ENCODE measurements around the gene CD2AP. TPM values are rescaled to one million over a fixed set of nuclear protein-coding genes. Genes with fewer than 3 reads are reported as not detected.

CD2AP gene
- total RNA-seq, 1 donor from 2014 or later: 12.5 TPM

- Mint-ChIP-seq H3K4me3 (no peak overlapping the region), H3K27me3 (ENCODE audit: low read depth) (no peaks in the 10 kb centered on the region), H3K9me3 (peaks cover under 1% of the 10 kb centered on the region), H3K27ac (ENCODE audit: unreplicated experiment) (no peak overlapping the region), H3K4me1 (no peaks in the 10 kb centered on the region), H3K36me3 (ENCODE audit: low read depth) (peaks cover 6% of the 10 kb centered on the region)
- TF ChIP-seq, protein P1, sequence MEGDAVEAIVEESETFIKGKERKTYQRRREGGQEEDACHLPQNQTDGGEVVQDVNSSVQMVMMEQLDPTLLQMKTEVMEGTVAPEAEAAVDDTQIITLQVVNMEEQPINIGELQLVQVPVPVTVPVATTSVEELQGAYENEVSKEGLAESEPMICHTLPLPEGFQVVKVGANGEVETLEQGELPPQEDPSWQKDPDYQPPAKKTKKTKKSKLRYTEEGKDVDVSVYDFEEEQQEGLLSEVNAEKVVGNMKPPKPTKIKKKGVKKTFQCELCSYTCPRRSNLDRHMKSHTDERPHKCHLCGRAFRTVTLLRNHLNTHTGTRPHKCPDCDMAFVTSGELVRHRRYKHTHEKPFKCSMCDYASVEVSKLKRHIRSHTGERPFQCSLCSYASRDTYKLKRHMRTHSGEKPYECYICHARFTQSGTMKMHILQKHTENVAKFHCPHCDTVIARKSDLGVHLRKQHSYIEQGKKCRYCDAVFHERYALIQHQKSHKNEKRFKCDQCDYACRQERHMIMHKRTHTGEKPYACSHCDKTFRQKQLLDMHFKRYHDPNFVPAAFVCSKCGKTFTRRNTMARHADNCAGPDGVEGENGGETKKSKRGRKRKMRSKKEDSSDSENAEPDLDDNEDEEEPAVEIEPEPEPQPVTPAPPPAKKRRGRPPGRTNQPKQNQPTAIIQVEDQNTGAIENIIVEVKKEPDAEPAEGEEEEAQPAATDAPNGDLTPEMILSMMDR (conservative IDR thresholded peaks at IDR 0.05): no peak
- DNase-seq (ENCODE audit: low read depth, low spot score): no peak
Measured at GRCh38 chr6:47534063-47534462, 56.5 kb downstream of the CD2AP start.

- peaks cover 2% of the 10 kb centered on the region for H3K9me3 Mint-ChIP-seq
- no peak overlapping the region for H3K4me3 Mint-ChIP-seq
- peaks cover 11% of the 10 kb centered on the region for H3K36me3 Mint-ChIP-seq (ENCODE audit: low read depth)
- TF ChIP-seq, protein P1 (conservative IDR thresholded peaks at IDR 0.05): no peak
- H3K27me3 Mint-ChIP-seq (ENCODE audit: low read depth): no peaks in the 10 kb centered on the region
- H3K27ac Mint-ChIP-seq (ENCODE audit: unreplicated experiment): no peak overlapping the region
- DNase-seq (ENCODE audit: low read depth, low spot score): no peak
- H3K4me1 Mint-ChIP-seq: no peaks in the 10 kb centered on the region
Measured at GRCh38 chr6:47535316-47536225, 58.0 kb downstream of the CD2AP start.

DNA sequence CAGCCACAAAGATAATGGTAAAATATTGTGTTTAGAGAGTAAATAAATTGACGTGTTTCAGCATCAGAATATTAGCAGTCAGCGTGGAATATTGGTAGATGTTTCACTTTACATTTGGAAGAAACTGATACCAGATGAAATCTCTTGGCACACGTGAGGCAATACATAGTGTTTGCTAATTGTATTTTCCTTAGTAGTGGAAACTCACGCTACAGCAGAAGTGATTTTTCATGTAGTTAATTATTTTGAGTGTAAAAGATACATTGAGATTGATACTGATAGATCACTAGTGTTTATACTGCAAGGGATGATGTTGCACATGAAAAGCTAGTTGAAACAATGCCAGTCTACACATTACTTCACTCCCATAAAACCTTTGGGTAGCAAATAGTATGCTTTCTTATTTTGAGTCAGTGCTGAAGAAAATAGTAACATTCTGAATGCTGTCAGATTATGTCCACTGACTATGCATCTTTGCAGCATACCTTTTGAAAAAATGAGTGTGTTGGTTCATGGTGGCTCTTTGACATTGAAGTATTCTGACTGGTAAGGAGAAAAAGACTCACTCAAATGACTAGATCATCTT, 59.3 kb downstream of the CD2AP start:
- Mint-ChIP-seq H3K4me1 (no peaks in the 10 kb centered on the region), H3K36me3 (ENCODE audit: low read depth) (peaks cover 11% of the 10 kb centered on the region), H3K4me3 (no peak overlapping the region), H3K9me3 (peaks cover 2% of the 10 kb centered on the region), H3K27ac (ENCODE audit: unreplicated experiment) (no peak overlapping the region), H3K27me3 (ENCODE audit: low read depth) (no peaks in the 10 kb centered on the region)
- TF ChIP-seq, protein P1 (conservative IDR thresholded peaks at IDR 0.05): no peak
- no peak for DNase-seq (ENCODE audit: low read depth, low spot score)

GRCh38 chr6:47545223-47545622, 67.6 kb downstream of the CD2AP start:
- no peaks in the 10 kb centered on the region for H3K27me3 Mint-ChIP-seq (ENCODE audit: low read depth)
- H3K27ac Mint-ChIP-seq (ENCODE audit: unreplicated experiment): no peak overlapping the region
- no peak overlapping the region for H3K4me3 Mint-ChIP-seq
- TF ChIP-seq, protein P1 (conservative IDR thresholded peaks at IDR 0.05): no peak
- H3K4me1 Mint-ChIP-seq: no peaks in the 10 kb centered on the region
- peaks cover 10% of the 10 kb centered on the region for H3K9me3 Mint-ChIP-seq
- DNase-seq (ENCODE audit: low read depth, low spot score): no peak
- H3K36me3 Mint-ChIP-seq (ENCODE audit: low read depth): peaks cover 54% of the 10 kb centered on the region

DNA sequence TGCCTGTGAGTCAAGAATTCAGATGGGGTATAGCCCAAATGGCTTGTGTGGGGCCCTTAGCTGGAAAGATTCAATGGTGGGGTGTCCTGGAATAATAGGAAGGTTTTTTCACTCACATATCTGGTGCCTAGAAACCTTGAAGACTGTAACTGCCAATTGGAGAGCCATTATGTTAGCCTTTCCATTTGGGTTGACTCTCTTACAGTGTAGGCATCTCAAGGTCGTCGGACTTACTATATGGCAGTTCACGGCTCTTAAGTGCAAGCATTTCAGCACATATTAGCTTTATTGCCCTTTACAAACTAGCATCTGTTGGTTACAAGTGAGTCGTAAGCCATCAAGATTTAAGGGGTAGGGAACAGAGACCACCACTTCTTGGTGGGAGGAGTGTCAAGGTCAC, 74.1 kb downstream of the CD2AP start:
- Mint-ChIP-seq H3K36me3 (ENCODE audit: low read depth) (peaks cover 46% of the 10 kb centered on the region), H3K27ac (ENCODE audit: unreplicated experiment) (no peak overlapping the region), H3K27me3 (ENCODE audit: low read depth) (no peaks in the 10 kb centered on the region), H3K4me3 (no peak overlapping the region), H3K4me1 (no peaks in the 10 kb centered on the region), H3K9me3 (peaks cover 15% of the 10 kb centered on the region)
- DNase-seq (ENCODE audit: low read depth, low spot score): no peak
- TF ChIP-seq, protein P1 (conservative IDR thresholded peaks at IDR 0.05): no peak

Measured in neural crest cell (in vitro differentiated cells).